ENCODE measurements around the gene DNAH17.
"Not testable (repeated sequence)": the region's sequence is repeated elsewhere in the genome, so short reads cannot be mapped to it uniquely, and the experiment has no call there.

The DNAH17 gene

GRCh38 chr17:78506454-78507309 is 70.5 kb downstream of the DNAH17 start:
- Histone ChIP-seq H3K9me3 (ENCODE audit: control insufficient read depth, low read length) (no peaks in the 10 kb centered on the region), H3K36me3 (ENCODE audit: control insufficient read depth, insufficient read depth, low read length) (no peaks in the 10 kb centered on the region), H3K27me3 (ENCODE audit: control insufficient read depth, insufficient read depth, low read length) (peaks cover 7% of the 10 kb centered on the region), H3K4me3 (ENCODE audit: low read length) (no peak overlapping the region), H3K4me1 (ENCODE audit: control insufficient read depth, insufficient read depth, low read length) (peaks cover 6% of the 10 kb centered on the region), H3K9ac (ENCODE audit: low read length) (no peak overlapping the region)

- H3K9me3 ChIP-seq (ENCODE audit: control insufficient read depth, low read length) = no peaks in the 10 kb centered on the region
- peaks cover 7% of the 10 kb centered on the region for H3K27me3 ChIP-seq (ENCODE audit: control insufficient read depth, insufficient read depth, low read length)
- H3K36me3 ChIP-seq (ENCODE audit: control insufficient read depth, insufficient read depth, low read length) = no peaks in the 10 kb centered on the region
- H3K4me1 ChIP-seq (ENCODE audit: control insufficient read depth, insufficient read depth, low read length) = peaks cover 6% of the 10 kb centered on the region
- no peak overlapping the region for H3K9ac ChIP-seq (ENCODE audit: low read length)
- H3K4me3 ChIP-seq (ENCODE audit: low read length) = no peak overlapping the region
Measured at GRCh38 chr17:78504156-78504925, 72.9 kb downstream of the DNAH17 start.

- H3K4me1 ChIP-seq (ENCODE audit: control insufficient read depth, insufficient read depth, low read length); H3K4me3 ChIP-seq (ENCODE audit: low read length); H3K36me3 ChIP-seq (ENCODE audit: control insufficient read depth, insufficient read depth, low read length); H3K27me3 ChIP-seq (ENCODE audit: control insufficient read depth, insufficient read depth, low read length); H3K9ac ChIP-seq (ENCODE audit: low read length); H3K9me3 ChIP-seq (ENCODE audit: control insufficient read depth, low read length): not testable (repeated sequence)
Measured at GRCh38 chr17:78503388-78503787, 73.8 kb downstream of the DNAH17 start.

GRCh38 chr17:78502611-78503148 is 74.5 kb downstream of the DNAH17 start:
- H3K4me3 ChIP-seq (ENCODE audit: low read length) = no peak overlapping the region
- no peaks in the 10 kb centered on the region for H3K36me3 ChIP-seq (ENCODE audit: control insufficient read depth, insufficient read depth, low read length)
- H3K9me3 ChIP-seq (ENCODE audit: control insufficient read depth, low read length) = no peaks in the 10 kb centered on the region
- H3K9ac ChIP-seq (ENCODE audit: low read length) = no peak overlapping the region
- H3K27me3 ChIP-seq (ENCODE audit: control insufficient read depth, insufficient read depth, low read length) = peaks cover 7% of the 10 kb centered on the region
- H3K4me1 ChIP-seq (ENCODE audit: control insufficient read depth, insufficient read depth, low read length) = peaks cover 6% of the 10 kb centered on the region

GRCh38 chr17:78501241-78502036 is 75.8 kb downstream of the DNAH17 start:
- H3K4me3 ChIP-seq (ENCODE audit: low read length) = no peak overlapping the region
- peaks cover 3% of the 10 kb centered on the region for H3K27me3 ChIP-seq (ENCODE audit: control insufficient read depth, insufficient read depth, low read length)
- no peak overlapping the region for H3K9ac ChIP-seq (ENCODE audit: low read length)
- H3K4me1 ChIP-seq (ENCODE audit: control insufficient read depth, insufficient read depth, low read length) = peaks cover 6% of the 10 kb centered on the region
- H3K9me3 ChIP-seq (ENCODE audit: control insufficient read depth, low read length) = no peaks in the 10 kb centered on the region
- no peaks in the 10 kb centered on the region for H3K36me3 ChIP-seq (ENCODE audit: control insufficient read depth, insufficient read depth, low read length)

GRCh38 chr17:78500806-78501205 is 76.4 kb downstream of the DNAH17 start:
- Histone ChIP-seq H3K36me3 (ENCODE audit: control insufficient read depth, insufficient read depth, low read length) (no peaks in the 10 kb centered on the region), H3K27me3 (ENCODE audit: control insufficient read depth, insufficient read depth, low read length) (no peaks in the 10 kb centered on the region), H3K4me1 (ENCODE audit: control insufficient read depth, insufficient read depth, low read length) (peaks cover 6% of the 10 kb centered on the region), H3K4me3 (ENCODE audit: low read length) (no peak overlapping the region), H3K9ac (ENCODE audit: low read length) (no peak overlapping the region), H3K9me3 (ENCODE audit: control insufficient read depth, low read length) (no peaks in the 10 kb centered on the region)

- Histone ChIP-seq H3K4me3 (ENCODE audit: low read length) (no peak overlapping the region), H3K9me3 (ENCODE audit: control insufficient read depth, low read length) (no peaks in the 10 kb centered on the region), H3K36me3 (ENCODE audit: control insufficient read depth, insufficient read depth, low read length) (no peaks in the 10 kb centered on the region), H3K4me1 (ENCODE audit: control insufficient read depth, insufficient read depth, low read length) (peaks cover under 1% of the 10 kb centered on the region), H3K27me3 (ENCODE audit: control insufficient read depth, insufficient read depth, low read length) (no peaks in the 10 kb centered on the region), H3K9ac (ENCODE audit: low read length) (no peak overlapping the region)
Measured at GRCh38 chr17:78499715-78500540, 77.3 kb downstream of the DNAH17 start.

- Histone ChIP-seq H3K4me3 (ENCODE audit: low read length) (no peak overlapping the region), H3K27me3 (ENCODE audit: control insufficient read depth, insufficient read depth, low read length) (no peaks in the 10 kb centered on the region), H3K9ac (ENCODE audit: low read length) (no peak overlapping the region), H3K9me3 (ENCODE audit: control insufficient read depth, low read length) (no peaks in the 10 kb centered on the region), H3K36me3 (ENCODE audit: control insufficient read depth, insufficient read depth, low read length) (no peaks in the 10 kb centered on the region), H3K4me1 (ENCODE audit: control insufficient read depth, insufficient read depth, low read length) (no peaks in the 10 kb centered on the region)
Measured at GRCh38 chr17:78498848-78499247, 78.3 kb downstream of the DNAH17 start.

GRCh38 chr17:78497115-78497540 is 80.1 kb downstream of the DNAH17 start:
- Histone ChIP-seq H3K9me3 (ENCODE audit: control insufficient read depth, low read length) (no peaks in the 10 kb centered on the region), H3K4me1 (ENCODE audit: control insufficient read depth, insufficient read depth, low read length) (no peaks in the 10 kb centered on the region), H3K27me3 (ENCODE audit: control insufficient read depth, insufficient read depth, low read length) (no peaks in the 10 kb centered on the region), H3K4me3 (ENCODE audit: low read length) (no peak overlapping the region), H3K36me3 (ENCODE audit: control insufficient read depth, insufficient read depth, low read length) (no peaks in the 10 kb centered on the region), H3K9ac (ENCODE audit: low read length) (no peak overlapping the region)

- no peak overlapping the region for H3K9ac ChIP-seq (ENCODE audit: low read length)
- no peaks in the 10 kb centered on the region for H3K9me3 ChIP-seq (ENCODE audit: control insufficient read depth, low read length)
- no peaks in the 10 kb centered on the region for H3K36me3 ChIP-seq (ENCODE audit: control insufficient read depth, insufficient read depth, low read length)
- H3K27me3 ChIP-seq (ENCODE audit: control insufficient read depth, insufficient read depth, low read length) = no peaks in the 10 kb centered on the region
- no peak overlapping the region for H3K4me3 ChIP-seq (ENCODE audit: low read length)
- H3K4me1 ChIP-seq (ENCODE audit: control insufficient read depth, insufficient read depth, low read length) = no peaks in the 10 kb centered on the region
Measured at GRCh38 chr17:78496311-78496710, 80.9 kb downstream of the DNAH17 start.

- Histone ChIP-seq H3K36me3 (ENCODE audit: control insufficient read depth, insufficient read depth, low read length) (no peaks in the 10 kb centered on the region), H3K9ac (ENCODE audit: low read length) (no peak overlapping the region), H3K4me1 (ENCODE audit: control insufficient read depth, insufficient read depth, low read length) (no peaks in the 10 kb centered on the region), H3K4me3 (ENCODE audit: low read length) (no peak overlapping the region), H3K9me3 (ENCODE audit: control insufficient read depth, low read length) (no peaks in the 10 kb centered on the region), H3K27me3 (ENCODE audit: control insufficient read depth, insufficient read depth, low read length) (no peaks in the 10 kb centered on the region)
Measured at GRCh38 chr17:78495634-78496033, 81.6 kb downstream of the DNAH17 start.

Measured in mucosa of stomach (tissue), 1 donor.